Inflammatory macrophage treated with lipopolysaccharide for 4 hours (primary cell): ENCODE data around the gene GRK3.

Source experiments
- DNase-seq: peaks from one replicate; pipeline ENCODE4 v3.0.0-alpha.2; 2020

Gene GRK3

GRCh38 chr22:25669253-25670069 lies 105.0 kb downstream of the GRK3 start:
- peak; percentile 46 for DNase-seq

- no peak for DNase-seq
These were observed 105.6 kb downstream of the GRK3 start for GRCh38 chr22:25670070-25670461.

- no peak for DNase-seq
These were observed 108.0 kb downstream of the GRK3 start for GRCh38 chr22:25672289-25673084.

GRCh38 chr22:25673713-25674112 lies 109.2 kb downstream of the GRK3 start:
- DNase-seq: no peak

- DNase-seq: no peak
These were observed 113.2 kb downstream of the GRK3 start for GRCh38 chr22:25677631-25678030.

- no peak for DNase-seq
These were observed 115.6 kb downstream of the GRK3 start for GRCh38 chr22:25680051-25680450.

- no peak for DNase-seq
These were observed 116.5 kb downstream of the GRK3 start for GRCh38 chr22:25680956-25681355.

GRCh38 chr22:25682109-25682508 lies 117.6 kb downstream of the GRK3 start:
- DNase-seq: no peak

GRCh38 chr22:25688627-25689026 lies 124.2 kb downstream of the GRK3 start:
- DNase-seq: no peak

GRCh38 chr22:25689631-25690030 lies 125.2 kb downstream of the GRK3 start:
- no peak for DNase-seq

GRCh38 chr22:25690798-25691197 lies 126.3 kb downstream of the GRK3 start:
- no peak for DNase-seq

GRCh38 chr22:25692397-25693267 lies 128.2 kb downstream of the GRK3 start:
- no peak for DNase-seq

GRCh38 chr22:25693268-25693565 lies 128.7 kb downstream of the GRK3 start:
- no peak for DNase-seq

- DNase-seq: no peak
These were observed 129.9 kb downstream of the GRK3 start for GRCh38 chr22:25694196-25694907.

GRCh38 chr22:25695146-25695545 lies 130.7 kb downstream of the GRK3 start:
- DNase-seq: no peak

GRCh38 chr22:25696763-25697162 lies 132.3 kb downstream of the GRK3 start:
- no peak for DNase-seq

- DNase-seq: no peak
These were observed 132.7 kb downstream of the GRK3 start for GRCh38 chr22:25697181-25697664.

GRCh38 chr22:25697978-25698377 lies 133.5 kb downstream of the GRK3 start:
- no peak for DNase-seq

GRCh38 chr22:25698461-25698860 lies 134.0 kb downstream of the GRK3 start:
- DNase-seq: no peak

GRCh38 chr22:25698978-25699377 lies 134.5 kb downstream of the GRK3 start:
- no peak for DNase-seq

GRCh38 chr22:25701056-25701780 lies 136.7 kb downstream of the GRK3 start:
- DNase-seq: no peak

GRCh38 chr22:25702040-25702439 lies 137.6 kb downstream of the GRK3 start:
- DNase-seq: peak; percentile 14
